ENCODE measurements around the gene DCDC1. TPM values are rescaled to one million over a fixed set of nuclear protein-coding genes. Genes with fewer than 3 reads are reported as not detected.

DCDC1 gene
- total and polyA plus RNA-seq, 12 donors, result 0.01 to 0.18 (median 0.09) TPM; not detected in 9

- no peaks in the 10 kb centered on the region for H3K9me3 ChIP-seq
- H3K4me1 ChIP-seq, result no peaks in the 10 kb centered on the region
- no peak overlapping the region for H3K27ac ChIP-seq
- no peaks in the 10 kb centered on the region for H3K36me3 ChIP-seq
- DNase-seq (no peak), ATAC-seq (peak in 2 of 8 donors; percentile 22 to 28)
- no peak for TF ChIP-seq CTCF (IDR thresholded peaks at IDR 0.05)
- intact Hi-C loops (cut with DNase I), result no loop called here
- H3K4me3 ChIP-seq, result no peak overlapping the region
- WGBS, 2 donors, result 58 to 60% methylated on average over 4 of the region's 4 CpGs
- no peaks in the 10 kb centered on the region for H3K27me3 ChIP-seq
Observed at GRCh38 chr11:31110830-31111229, 258.7 kb downstream of the DCDC1 start.

- Histone ChIP-seq H3K36me3 (no peaks in the 10 kb centered on the region), H3K4me1 (no peaks in the 10 kb centered on the region), H3K27ac (no peak overlapping the region), H3K27me3 (peaks cover 0 to 3% (median 0%) of the 10 kb centered on the region in 7 donors), H3K4me3 (no peak overlapping the region), H3K9me3 (no peaks in the 10 kb centered on the region)
- DNase-seq (no peak), ATAC-seq (no peak)
- no peak for TF ChIP-seq CTCF (IDR thresholded peaks at IDR 0.05)
- WGBS, 2 donors, result 84 to 88% methylated on average over 3 of the region's 3 CpGs
- intact Hi-C loops (cut with DNase I), result loop anchor here in 7 of 10 donors (5.0 to 10.0 kb wide), 6 partner anchors 763 to 1065 kb away; no protein-coding TSS in a partner anchor
Observed at GRCh38 chr11:31109446-31109845, 260.1 kb downstream of the DCDC1 start.

GRCh38 chr11:31107649-31108048 lies 261.9 kb downstream of the DCDC1 start:
- no peaks in the 10 kb centered on the region for H3K9me3 ChIP-seq
- intact Hi-C loops (cut with DNase I), result loop anchor here in 7 of 10 donors (5.0 to 10.0 kb wide), 6 partner anchors 765 to 1067 kb away; no protein-coding TSS in a partner anchor

GRCh38 chr11:31106968-31107576 lies 262.5 kb downstream of the DCDC1 start:
- TF ChIP-seq CTCF (IDR thresholded peaks at IDR 0.05), result peak; percentile 12 to 77 (median 72)
- H3K27me3 ChIP-seq, result peaks cover 0 to 4% (median 0%) of the 10 kb centered on the region in 7 donors
- intact Hi-C loops (cut with DNase I), result loop anchor here in 7 of 10 donors (5.0 to 10.0 kb wide), 6 partner anchors 765 to 1068 kb away; no protein-coding TSS in a partner anchor
- 8 to 9% methylated on average over 5 of the region's 5 CpGs for WGBS, 2 donors
- H3K27ac ChIP-seq, result no peak overlapping the region
- no peaks in the 10 kb centered on the region for H3K9me3 ChIP-seq
- DNase-seq (peak; percentile 24 to 49), ATAC-seq (peak in 5 of 8 donors; percentile 38 to 69 (median 67))
- H3K4me1 ChIP-seq, result no peaks in the 10 kb centered on the region
- no peaks in the 10 kb centered on the region for H3K36me3 ChIP-seq
- no peak overlapping the region for H3K4me3 ChIP-seq

More at GRCh38 chr11:31107649-31108048, 261.9 kb downstream of the DCDC1 start:
- WGBS, 2 donors, result 59 to 69% methylated on average over 2 of the region's 2 CpGs
- Histone ChIP-seq H3K36me3 (no peaks in the 10 kb centered on the region), H3K27ac (no peak overlapping the region), H3K4me3 (no peak overlapping the region), H3K4me1 (no peaks in the 10 kb centered on the region), H3K27me3 (peaks cover 0 to 4% (median 0%) of the 10 kb centered on the region in 7 donors)
- ATAC-seq (no peak), DNase-seq (no peak)
- no peak for TF ChIP-seq CTCF (IDR thresholded peaks at IDR 0.05)

Data from heart right ventricle (tissue), 16 donors.